ENCODE results near the gene GATA1. TPM values are rescaled to one million over a fixed set of nuclear protein-coding genes. Genes with fewer than 3 reads are reported as not detected.

GATA1 gene
- total and polyA plus RNA-seq, 10 of the 15 experiments (the other 5 are each of a cell fraction or from before 2014, with no cell fraction given) = 0.24 to 0.36 TPM; not detected in 8

GRCh38 chrX:48770296-48770695 is 16.1 kb upstream of the GATA1 start:
- Histone ChIP-seq H3K27me3 (replicated peaks in 1 of 2; ENCODE audit: control insufficient read depth in 2 of 2, insufficient read depth in 2 of 2, low read length in 1 of 2) (no peaks in the 10 kb centered on the region), H2AFZ (ENCODE audit: control insufficient read depth, low read depth, low read length) (no peak overlapping the region), H3K9me3 (replicated peaks; ENCODE audit: control insufficient read depth, insufficient read depth, low read length) (no peaks in the 10 kb centered on the region), H3K4me3 (no peak overlapping the region), H3K27ac (ENCODE audit: control insufficient read depth, insufficient read depth) (no peak overlapping the region), H3K79me2 (ENCODE audit: control insufficient read depth, insufficient read depth, low read length) (no peaks in the 10 kb centered on the region), H4K20me1 (ENCODE audit: control insufficient read depth, insufficient read depth) (no peaks in the 10 kb centered on the region), H3K9ac (ENCODE audit: control insufficient read depth, insufficient read depth, low read length) (no peak overlapping the region), H3K4me1 (ENCODE audit: control insufficient read depth, insufficient read depth, low read length) (no peaks in the 10 kb centered on the region), H3K36me3 (ENCODE audit: control insufficient read depth in 2 of 2, insufficient read depth in 2 of 2, low read length in 1 of 2) (no peaks in the 10 kb centered on the region), H3K4me2 (ENCODE audit: control insufficient read depth, insufficient read depth) (no peak overlapping the region)
- in situ Hi-C loops (cut with MboI) = loop anchor here (10.0 kb wide), 1 partner anchor 55 kb away; the partner anchor contains the start of gene ERAS
- ATAC-seq = no peak
- BruUV-seq (replicated peaks) = no TSS peak
- ChIA-PET CTCF (no interaction called here), RAD21 (ENCODE audit: unreplicated experiment) (no interaction called here), SMC1A (ENCODE audit: uncharacterized antibody, unreplicated experiment) (no interaction called here), POLR2A (no interaction called here)
- no peak for TF ChIP-seq MTA2 (IDR thresholded peaks at IDR 0.05; ENCODE audit: low read depth)
- no peak for TF ChIP-seq ESRRA (IDR thresholded peaks at IDR 0.05; ENCODE audit: low read length)
- TF ChIP-seq FOXK2 (IDR thresholded peaks at IDR 0.05) = no peak
- no peak for TF ChIP-seq ZBTB40 (IDR thresholded peaks at IDR 0.05; ENCODE audit: borderline replicate concordance)
- TF ChIP-seq PBX3 (IDR thresholded peaks at IDR 0.05; ENCODE audit: insufficient replicate concordance, low read depth, low read length) = no peak
- TF ChIP-seq IKZF1 (conservative IDR thresholded peaks at IDR 0.05) = no peak
- no peak for FAIRE-seq
- no peak for DNase-seq (ENCODE audit: low read depth, low spot score)
- intact Hi-C loops (cut with micrococcal nuclease; ENCODE audit: unreplicated experiment) = no loop called here
- WGBS (ENCODE audit: insufficient coverage, insufficient replicate concordance, low lambda C conversion rate, missing lambda C conversion rate) = 30% methylated on average over 6 of the region's 6 CpGs

Data from GM12878 (cell line).